Mucosa of rectum (tissue), 2 donors: ENCODE measurements around the gene ATE1.
"Not testable (repeated sequence)": the region's sequence is repeated elsewhere in the genome, so short reads cannot be mapped to it uniquely, and the experiment has no call there.

ENCODE experiments used
- H3K27ac ChIP-seq, 2 donors: one replicate each; pipeline ENCODE4 v1.7.0; 2013; ENCODE audit warnings: inconsistent platforms in 2 of 2, low read depth in 2 of 2, low read length in 2 of 2
- H3K27me3 ChIP-seq, 2 donors: one replicate each; pipeline ENCODE4 v1.7.0; 2013; ENCODE audit warnings: low read length in 2 of 2; ENCODE audit not compliant: control insufficient read depth in 2 of 2, insufficient read depth in 2 of 2
- H3K36me3 ChIP-seq, 2 donors: one replicate each; pipeline ENCODE4 v1.7.0; 2013; ENCODE audit warnings: low read length in 2 of 2; ENCODE audit not compliant: control insufficient read depth in 2 of 2, insufficient read depth in 2 of 2
- H3K4me1 ChIP-seq, 2 donors: one replicate each; pipeline ENCODE4 v1.7.0; 2013; ENCODE audit warnings: low read length in 2 of 2, mild to moderate bottlenecking in 1 of 2; ENCODE audit not compliant: control insufficient read depth in 2 of 2, insufficient read depth in 2 of 2
- H3K4me3 ChIP-seq, 2 donors: one replicate each; pipeline ENCODE4 v1.7.0; 2013; ENCODE audit warnings: low read length in 2 of 2
- H3K9ac ChIP-seq, 2 donors: one replicate each; pipeline ENCODE4 v1.7.0; 2013; ENCODE audit warnings: low read length in 2 of 2, low read depth in 1 of 2, mild to moderate bottlenecking in 1 of 2
- H3K9me3 ChIP-seq, 2 donors: one replicate each; pipeline ENCODE4 v1.7.0; 2013; ENCODE audit warnings: low read length in 2 of 2; ENCODE audit not compliant: control insufficient read depth in 2 of 2
- donor health status: healthy.
- donor health status: Normal muscosa, but diverticular disease.

Gene ATE1

DNA sequence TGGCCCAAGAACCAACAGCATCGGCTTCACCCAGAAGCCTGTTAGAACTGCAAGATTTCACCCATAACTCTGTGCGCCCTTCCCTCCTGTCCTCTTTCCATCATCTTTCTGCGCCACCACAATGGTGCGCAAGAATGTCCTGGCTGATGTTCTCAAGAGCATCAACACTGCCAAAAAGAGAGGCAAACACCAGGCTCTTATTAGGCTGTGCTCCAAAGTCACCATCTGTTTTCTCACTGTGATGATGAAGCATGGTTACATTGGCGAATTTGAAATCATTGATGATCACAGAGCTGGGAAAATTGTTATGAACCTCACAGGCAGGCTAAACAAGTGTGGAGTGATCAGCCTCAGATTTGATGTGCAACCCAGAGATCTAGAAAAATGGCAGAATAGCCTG is 214.3 kb downstream of the ATE1 start:
- Histone ChIP-seq H3K9me3 (no peaks in the 10 kb centered on the region), H3K4me1 (no peaks in the 10 kb centered on the region), H3K27ac (no peak overlapping the region), H3K9ac (no peak overlapping the region), H3K27me3 (no peaks in the 10 kb centered on the region), H3K4me3 (no peak overlapping the region), H3K36me3 (no peaks in the 10 kb centered on the region)

DNA sequence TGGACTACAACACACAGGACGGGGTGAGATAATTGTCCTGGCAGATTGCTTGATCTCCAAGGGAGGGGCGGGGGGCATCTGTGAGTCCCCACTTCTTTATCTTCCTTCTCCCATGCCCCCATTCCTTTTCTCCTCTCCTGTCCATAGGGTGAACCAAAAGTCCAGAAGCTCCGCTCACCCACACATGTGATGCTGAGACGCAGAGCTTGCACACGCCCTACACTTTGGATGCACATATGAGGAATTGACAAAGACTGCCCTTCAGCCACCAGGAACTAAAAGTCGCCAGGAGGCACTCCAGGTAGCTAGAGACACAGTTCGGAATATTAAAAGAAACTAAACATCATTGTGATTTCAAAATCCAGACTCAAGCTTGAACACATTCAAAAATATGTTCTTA is 216.9 kb downstream of the ATE1 start:
- no peak overlapping the region for H3K4me3 ChIP-seq
- H3K27ac ChIP-seq = no peak overlapping the region
- no peaks in the 10 kb centered on the region for H3K27me3 ChIP-seq

DNA sequence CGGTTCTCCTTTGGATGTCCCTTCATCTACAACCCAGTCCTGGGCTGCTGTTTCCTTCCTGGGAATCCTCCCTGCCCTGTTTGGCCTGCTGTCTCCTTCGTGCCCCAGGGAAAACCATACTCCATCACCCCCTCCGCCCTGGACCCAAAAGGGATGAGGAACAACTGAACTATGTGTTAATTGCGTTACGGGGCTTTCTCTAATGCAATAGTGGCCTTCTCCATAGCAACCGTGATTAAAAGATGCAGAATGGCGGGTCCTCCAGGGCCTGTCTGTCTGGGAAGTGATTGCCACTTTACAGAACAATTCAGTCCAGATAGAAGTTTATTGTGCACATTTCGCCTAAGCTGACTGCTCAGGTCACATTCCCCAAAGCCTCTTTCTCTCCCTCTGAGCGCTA is 217.6 kb downstream of the ATE1 start:
- H3K27ac ChIP-seq = no peak overlapping the region
- no peak overlapping the region for H3K4me3 ChIP-seq
- H3K36me3 ChIP-seq = no peaks in the 10 kb centered on the region
- H3K4me1 ChIP-seq = no peaks in the 10 kb centered on the region
- no peaks in the 10 kb centered on the region for H3K9me3 ChIP-seq
- no peak overlapping the region for H3K9ac ChIP-seq
- H3K27me3 ChIP-seq = no peaks in the 10 kb centered on the region

More for the DNA sequence above, 216.9 kb downstream of the ATE1 start:
- Histone ChIP-seq H3K9ac (no peak overlapping the region), H3K4me1 (no peaks in the 10 kb centered on the region), H3K9me3 (no peaks in the 10 kb centered on the region), H3K36me3 (no peaks in the 10 kb centered on the region)

GRCh38 chr10:121709675-121710073 is 218.2 kb downstream of the ATE1 start:
- Histone ChIP-seq H3K9ac (no peak overlapping the region), H3K27me3 (no peaks in the 10 kb centered on the region), H3K9me3 (no peaks in the 10 kb centered on the region), H3K27ac (no peak overlapping the region), H3K36me3 (no peaks in the 10 kb centered on the region), H3K4me1 (no peaks in the 10 kb centered on the region), H3K4me3 (no peak overlapping the region)

GRCh38 chr10:121708728-121709674 is 218.8 kb downstream of the ATE1 start:
- H3K4me3 ChIP-seq = no peak overlapping the region
- H3K9me3 ChIP-seq = no peaks in the 10 kb centered on the region
- H3K27ac ChIP-seq = no peak overlapping the region
- H3K9ac ChIP-seq = no peak overlapping the region
- H3K27me3 ChIP-seq = no peaks in the 10 kb centered on the region
- no peaks in the 10 kb centered on the region for H3K36me3 ChIP-seq
- no peaks in the 10 kb centered on the region for H3K4me1 ChIP-seq

DNA sequence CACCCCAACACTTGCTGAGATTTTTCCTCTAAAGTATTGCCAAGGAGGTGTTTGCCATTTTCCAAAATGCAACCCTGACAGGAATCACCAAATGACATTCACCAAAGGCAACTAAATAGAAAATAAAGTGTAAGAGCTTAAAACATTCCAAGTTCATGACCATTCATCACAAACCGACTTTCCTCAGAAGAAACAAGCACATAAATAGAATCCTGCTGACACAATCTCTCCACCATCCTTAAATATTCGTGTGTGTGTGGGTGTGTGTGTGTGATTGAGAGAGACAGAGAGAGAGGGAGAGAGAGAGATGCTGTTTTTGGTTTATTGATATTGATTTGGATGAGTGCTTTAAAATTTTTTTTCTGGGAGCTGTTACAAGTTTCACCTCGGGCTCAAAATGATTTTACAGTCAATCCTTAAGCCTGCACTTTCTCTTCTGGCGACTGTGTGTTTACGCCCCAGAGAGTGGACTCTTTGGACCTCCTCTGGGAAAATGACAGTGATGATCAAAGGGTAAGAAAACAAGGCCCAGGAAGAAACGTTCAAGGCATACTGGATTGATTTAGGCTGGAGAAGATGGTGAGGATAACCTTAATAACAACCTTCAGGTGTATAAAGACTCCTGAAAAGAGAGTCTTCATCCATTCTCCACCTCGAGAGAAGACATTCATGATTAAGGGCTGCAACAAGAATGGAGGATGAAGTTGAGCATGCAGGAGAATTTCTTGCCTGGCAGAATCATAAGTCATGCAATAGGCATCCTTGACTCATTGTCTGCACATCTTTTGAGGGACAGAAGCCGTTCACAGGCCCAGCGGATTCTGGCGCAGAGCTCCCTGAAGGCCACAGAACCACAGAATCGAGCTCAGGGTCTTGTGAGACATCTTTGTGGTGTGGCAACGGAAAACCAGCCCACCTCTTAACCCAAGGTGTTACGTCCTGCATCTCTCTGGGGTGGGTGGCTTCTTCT is 225.2 kb downstream of the ATE1 start:
- H3K4me1 ChIP-seq = no peaks in the 10 kb centered on the region
- H3K4me3 ChIP-seq = no peak overlapping the region
- no peak overlapping the region for H3K27ac ChIP-seq
- H3K36me3 ChIP-seq = no peaks in the 10 kb centered on the region
- H3K9me3 ChIP-seq = peaks cover 0 to 3% of the 10 kb centered on the region in 2 donors
- no peaks in the 10 kb centered on the region for H3K27me3 ChIP-seq
- no peak overlapping the region for H3K9ac ChIP-seq

- no peak overlapping the region for H3K27ac ChIP-seq
- no peaks in the 10 kb centered on the region for H3K27me3 ChIP-seq
- H3K36me3 ChIP-seq = no peaks in the 10 kb centered on the region
- no peak overlapping the region for H3K9ac ChIP-seq
- H3K4me3 ChIP-seq = no peak overlapping the region
- no peaks in the 10 kb centered on the region for H3K4me1 ChIP-seq
- peaks cover 0 to 3% of the 10 kb centered on the region in 2 donors for H3K9me3 ChIP-seq
Measured at GRCh38 chr10:121700416-121700815, 227.4 kb downstream of the ATE1 start.

GRCh38 chr10:121699703-121700102 is 228.1 kb downstream of the ATE1 start:
- not testable (repeated sequence) for H3K9ac ChIP-seq, H3K36me3 ChIP-seq, H3K4me1 ChIP-seq, H3K9me3 ChIP-seq, H3K27me3 ChIP-seq, H3K4me3 ChIP-seq, H3K27ac ChIP-seq

GRCh38 chr10:121698902-121699301 is 228.9 kb downstream of the ATE1 start:
- H3K4me3 ChIP-seq = no peak overlapping the region
- H3K36me3 ChIP-seq = no peaks in the 10 kb centered on the region
- no peak overlapping the region for H3K27ac ChIP-seq
- H3K4me1 ChIP-seq = no peaks in the 10 kb centered on the region
- H3K9ac ChIP-seq = no peak overlapping the region
- peaks cover 0 to 3% of the 10 kb centered on the region in 2 donors for H3K9me3 ChIP-seq
- H3K27me3 ChIP-seq = no peaks in the 10 kb centered on the region

GRCh38 chr10:121698336-121698735 is 229.5 kb downstream of the ATE1 start:
- Histone ChIP-seq H3K36me3 (no peaks in the 10 kb centered on the region), H3K9ac (no peak overlapping the region), H3K9me3 (peaks cover 0 to 3% of the 10 kb centered on the region in 2 donors), H3K27ac (no peak overlapping the region), H3K4me1 (no peaks in the 10 kb centered on the region), H3K4me3 (no peak overlapping the region), H3K27me3 (no peaks in the 10 kb centered on the region)
